H9 (cell line): ENCODE measurements around the gene DCAF10. TPM values are rescaled to one million over a fixed set of nuclear protein-coding genes. Genes with fewer than 3 reads are reported as not detected.

Experiments used
- DNase-seq: peaks from one replicate; pipeline ENCODE4 v3.0.0-alpha.2; 2017
- H2AFZ ChIP-seq: one replicate; pipeline ENCODE4 v1.6.1; 2013; ENCODE audit warnings: mild to moderate bottlenecking, low read length, control low read depth, moderate library complexity
- H2AK5ac ChIP-seq: 2 replicates; pipeline ENCODE4 v1.6.1; 2013; ENCODE audit warnings: low read length, control low read depth, mixed read lengths; ENCODE audit not compliant: insufficient read length
- H2BK120ac ChIP-seq: one replicate; pipeline ENCODE4 v1.6.1; 2013; ENCODE audit warnings: low read depth, mild to moderate bottlenecking, low read length, control low read depth, inconsistent platforms; ENCODE audit not compliant: poor library complexity, severe bottlenecking
- H2BK12ac ChIP-seq: 2 replicates; pipeline ENCODE4 v1.6.1; 2013; ENCODE audit warnings: low read length, control low read depth, mixed read lengths, low read depth; ENCODE audit not compliant: insufficient read length
- H2BK15ac ChIP-seq: 2 replicates; pipeline ENCODE4 v1.6.1; 2013; ENCODE audit warnings: low read depth, low read length, control low read depth
- H2BK20ac ChIP-seq: one replicate; pipeline ENCODE4 v1.6.1; 2013; ENCODE audit warnings: low read depth, mild to moderate bottlenecking, low read length, control low read depth, inconsistent platforms; ENCODE audit not compliant: poor library complexity, severe bottlenecking
- H2BK5ac ChIP-seq: 2 replicates; pipeline ENCODE4 v1.6.1; 2013; ENCODE audit warnings: low read length, control low read depth, mixed read lengths; ENCODE audit not compliant: insufficient read length
- H3K14ac ChIP-seq: 2 replicates; pipeline ENCODE4 v1.6.1; 2013; ENCODE audit warnings: low read length, control low read depth; ENCODE audit not compliant: insufficient read depth
- H3K18ac ChIP-seq: 2 replicates; pipeline ENCODE4 v1.6.1; 2013; ENCODE audit warnings: low read depth, mild to moderate bottlenecking, mixed read lengths, low read length, control low read depth; ENCODE audit not compliant: insufficient read length
- H3K23ac ChIP-seq: 2 replicates; pipeline ENCODE4 v1.6.1; 2013; ENCODE audit warnings: low read length, control low read depth, mixed read lengths, low read depth; ENCODE audit not compliant: insufficient read length
- H3K23me2 ChIP-seq: 2 replicates; pipeline ENCODE4 v1.6.1; 2013; ENCODE audit warnings: low read depth, mild to moderate bottlenecking, mixed read lengths, low read length, control low read depth; ENCODE audit not compliant: insufficient read length, poor library complexity, severe bottlenecking
- H3K27ac ChIP-seq: 2 replicates; pipeline ENCODE4 v1.5.1; 2013; ENCODE audit warnings: low read length, control low read depth, mixed read lengths, low read depth; ENCODE audit not compliant: insufficient read length
- H3K27me3 ChIP-seq: 2 replicates; pipeline ENCODE4 v1.6.1; 2013; ENCODE audit warnings: low read length, control low read depth, inconsistent platforms; ENCODE audit not compliant: insufficient read depth
- H3K4ac ChIP-seq: 2 replicates; pipeline ENCODE4 v1.6.1; 2013; ENCODE audit warnings: low read depth, mild to moderate bottlenecking, control low read depth, inconsistent platforms, low read length, moderate library complexity
- H3K4me1 ChIP-seq: 2 replicates; pipeline ENCODE4 v1.6.1; 2013; ENCODE audit warnings: low read length, control low read depth, inconsistent platforms; ENCODE audit not compliant: insufficient read depth
- H3K4me2 ChIP-seq: 2 replicates; pipeline ENCODE4 v1.6.1; 2013; ENCODE audit warnings: low read length, control low read depth, mixed read lengths; ENCODE audit not compliant: insufficient read length, insufficient read depth
- H3K56ac ChIP-seq: 2 replicates; pipeline ENCODE4 v1.6.1; 2013; ENCODE audit warnings: low read depth, mild to moderate bottlenecking, mixed read lengths, low read length, control low read depth; ENCODE audit not compliant: insufficient read length
- H3K79me1 ChIP-seq: 2 replicates; pipeline ENCODE4 v1.6.1; 2013; ENCODE audit warnings: low read depth, mild to moderate bottlenecking, moderate library complexity, low read length, control low read depth, inconsistent platforms; ENCODE audit not compliant: insufficient read depth, poor library complexity, severe bottlenecking
- H3K79me2 ChIP-seq: 2 replicates; pipeline ENCODE4 v1.6.1; 2013; ENCODE audit warnings: low read length, control low read depth, inconsistent platforms; ENCODE audit not compliant: insufficient read depth
- H3K9ac ChIP-seq: 2 replicates; pipeline ENCODE4 v1.6.1; 2013; ENCODE audit warnings: low read length, control low read depth, mixed read lengths; ENCODE audit not compliant: insufficient read length; ENCODE audit errors: extremely low read depth
- H3K9me3 ChIP-seq: one replicate; pipeline ENCODE4 v1.6.1; 2013; ENCODE audit warnings: low read depth, low read length, inconsistent platforms; ENCODE audit not compliant: control insufficient read depth
- H3T11ph ChIP-seq: one replicate; pipeline ENCODE4 v1.6.1; 2013; ENCODE audit warnings: mild to moderate bottlenecking, low read length, control low read depth, inconsistent platforms
- H4K20me1 ChIP-seq: one replicate; pipeline ENCODE4 v1.6.1; 2013; ENCODE audit not compliant: control insufficient read depth, insufficient read length, insufficient read depth
- H4K5ac ChIP-seq: 2 replicates; pipeline ENCODE4 v1.6.1; 2013; ENCODE audit warnings: low read depth, mild to moderate bottlenecking, mixed read lengths, low read length, control low read depth; ENCODE audit not compliant: insufficient read length
- H4K8ac ChIP-seq: replicated peaks from 2 replicates; pipeline ENCODE4 v1.6.1; 2013; ENCODE audit warnings: low read length, control low read depth, mixed read lengths, low read depth; ENCODE audit not compliant: insufficient read length
- H4K91ac ChIP-seq: 2 replicates; pipeline ENCODE4 v1.6.1; 2013; ENCODE audit warnings: low read depth, mild to moderate bottlenecking, moderate library complexity, mixed read lengths, low read length, control low read depth; ENCODE audit not compliant: insufficient read length
- H3K27ac Mint-ChIP-seq, 3 experiments: 2 replicates in 2 of 3; 3 replicates in 1 of 3; pipeline ENCODE4 v1.8.0; 2020 to 2021; ENCODE audit warnings: mixed read lengths in 3 of 3, mild to moderate bottlenecking in 1 of 3, moderate library complexity in 1 of 3
- H3K27me3 Mint-ChIP-seq: 2 replicates; pipeline ENCODE4 v1.8.0; 2021; ENCODE audit warnings: low read depth, mild to moderate bottlenecking, moderate library complexity, mixed read lengths
- H3K36me3 Mint-ChIP-seq, 3 experiments: 2 replicates in 2 of 3; 3 replicates in 1 of 3; pipeline ENCODE4 v1.8.0; 2020 to 2021; ENCODE audit warnings: low read depth in 3 of 3, mixed read lengths in 3 of 3; ENCODE audit not compliant: insufficient read depth in 1 of 3
- H3K4me1 Mint-ChIP-seq, 2 experiments: 2 replicates each; pipeline ENCODE4 v1.8.0; 2020; ENCODE audit warnings: mixed read lengths in 2 of 2
- H3K4me3 Mint-ChIP-seq, 2 experiments: 2 replicates in 1 of 2; 3 replicates in 1 of 2; pipeline ENCODE4 v1.8.0; 2020 to 2021; ENCODE audit warnings: mild to moderate bottlenecking in 2 of 2, mixed read lengths in 2 of 2, moderate library complexity in 1 of 2
- H3K9me3 Mint-ChIP-seq, 2 experiments: 2 replicates in 1 of 2; 3 replicates in 1 of 2; pipeline ENCODE4 v1.8.0; 2020; ENCODE audit warnings: mild to moderate bottlenecking in 2 of 2, mixed read lengths in 2 of 2, moderate library complexity in 1 of 2
- WGBS: extraction: QIAGEN DNeasy Blood & Tissue Kit; methylation state at CpG from one replicate; pipeline ENCODE4 v1.1.7; 2013; ENCODE audit warnings: missing lambda C conversion rate, low lambda C conversion rate, mixed read lengths; ENCODE audit not compliant: insufficient read length; ENCODE audit errors: extremely low coverage; 5-methylcytosine and 5-hydroxymethylcytosine counted together
- total RNA-seq: library from RNA; stranded (reverse); gene quantifications from 2 replicates; pipeline ENCODE4 v1.2.1, GENCODE V29; 2021
- TF ChIP-seq, protein P1 (sequence below): fragments of 200-600 bp; sonication (generic); conservative IDR thresholded peaks from 3 replicates; pipeline ENCODE4 v1.8.0; 2021; ENCODE audit warnings: antibody characterized with exemption, mild to moderate bottlenecking

The DCAF10 gene
- total RNA-seq, 1 experiment from 2014 or later = 13.4 TPM

DNA sequence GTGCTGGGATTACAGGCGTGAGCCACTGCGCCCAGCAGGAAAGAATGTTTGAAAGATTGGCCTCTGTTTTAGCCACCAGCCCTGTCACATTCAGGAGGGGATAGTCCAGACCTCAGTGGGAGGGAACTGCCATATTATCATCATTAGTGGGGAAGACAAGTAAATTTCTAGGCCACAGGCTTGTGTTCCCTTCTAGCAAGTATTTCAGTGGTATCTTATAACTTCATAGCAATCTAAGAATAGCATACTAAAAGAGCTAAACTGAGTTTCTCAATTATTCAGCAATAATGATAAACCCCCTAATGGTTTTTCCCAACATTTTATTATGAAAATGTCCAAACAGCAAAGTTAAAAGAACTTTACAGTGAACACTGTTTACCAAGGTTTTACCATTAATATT is 73.4 kb downstream of the DCAF10 start:
- H3K4me1 ChIP-seq = no peaks in the 10 kb centered on the region
- no peaks in the 10 kb centered on the region for H3K79me1 ChIP-seq
- Mint-ChIP-seq H3K4me1 (no peaks in the 10 kb centered on the region), H3K36me3 (peaks cover 5 to 18% (median 17%) of the 10 kb centered on the region in 3 experiments), H3K27ac (no peak overlapping the region), H3K4me3 (no peak overlapping the region), H3K9me3 (peaks cover 14 to 17% of the 10 kb centered on the region in 2 experiments; a peak in 4 of 5 replicates), H3K27me3 (no peaks in the 10 kb centered on the region)
- no peak overlapping the region for H3K18ac ChIP-seq
- no peak overlapping the region for H4K8ac ChIP-seq
- WGBS = no CpG with 5 or more reads among the region's 2 CpGs
- no peak overlapping the region for H3K4me2 ChIP-seq
- no peak for DNase-seq
- no peak overlapping the region for H3K27ac ChIP-seq
- H3K14ac ChIP-seq = no peak overlapping the region
- H4K5ac ChIP-seq = no peak overlapping the region
- TF ChIP-seq, protein P1, sequence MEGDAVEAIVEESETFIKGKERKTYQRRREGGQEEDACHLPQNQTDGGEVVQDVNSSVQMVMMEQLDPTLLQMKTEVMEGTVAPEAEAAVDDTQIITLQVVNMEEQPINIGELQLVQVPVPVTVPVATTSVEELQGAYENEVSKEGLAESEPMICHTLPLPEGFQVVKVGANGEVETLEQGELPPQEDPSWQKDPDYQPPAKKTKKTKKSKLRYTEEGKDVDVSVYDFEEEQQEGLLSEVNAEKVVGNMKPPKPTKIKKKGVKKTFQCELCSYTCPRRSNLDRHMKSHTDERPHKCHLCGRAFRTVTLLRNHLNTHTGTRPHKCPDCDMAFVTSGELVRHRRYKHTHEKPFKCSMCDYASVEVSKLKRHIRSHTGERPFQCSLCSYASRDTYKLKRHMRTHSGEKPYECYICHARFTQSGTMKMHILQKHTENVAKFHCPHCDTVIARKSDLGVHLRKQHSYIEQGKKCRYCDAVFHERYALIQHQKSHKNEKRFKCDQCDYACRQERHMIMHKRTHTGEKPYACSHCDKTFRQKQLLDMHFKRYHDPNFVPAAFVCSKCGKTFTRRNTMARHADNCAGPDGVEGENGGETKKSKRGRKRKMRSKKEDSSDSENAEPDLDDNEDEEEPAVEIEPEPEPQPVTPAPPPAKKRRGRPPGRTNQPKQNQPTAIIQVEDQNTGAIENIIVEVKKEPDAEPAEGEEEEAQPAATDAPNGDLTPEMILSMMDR = no peak
- H2AK5ac ChIP-seq = no peak overlapping the region
- H3K4ac ChIP-seq = no peak overlapping the region
- peaks cover 11% of the 10 kb centered on the region for H3K9me3 ChIP-seq
- no peak overlapping the region for H2AFZ ChIP-seq
- no peaks in the 10 kb centered on the region for H4K20me1 ChIP-seq
- H2BK12ac ChIP-seq = no peak overlapping the region
- no peak overlapping the region for H3K56ac ChIP-seq
- H2BK5ac ChIP-seq = no peak overlapping the region
- no peak overlapping the region for H2BK120ac ChIP-seq
- no peak overlapping the region for H4K91ac ChIP-seq
- no peak overlapping the region for H3K23ac ChIP-seq
- no peak overlapping the region for H2BK20ac ChIP-seq
- no peaks in the 10 kb centered on the region for H3K79me2 ChIP-seq
- no peaks in the 10 kb centered on the region for H3K27me3 ChIP-seq
- H3T11ph ChIP-seq = no peak overlapping the region
- no peak overlapping the region for H2BK15ac ChIP-seq
- H3K23me2 ChIP-seq = no peaks in the 10 kb centered on the region
- H3K9ac ChIP-seq = no peak overlapping the region
